Right lobe of liver (tissue), 4 donors: Measurements from ENCODE around the gene FOXK2.
A peak's percentile ranks its signal among the peaks of the same experiment; 100 is the strongest.

Experiments used
- CTCF ChIP-seq, 4 donors: fragments of 200-600 bp in 3 of 4; fragments of 450-650 bp in 1 of 4; IDR thresholded peaks; one replicate each; pipeline versions ENCODE4 v1.5.1 to v1.8.0; 2016 to 2022; ENCODE audit warnings: antibody characterized with exemption in 4 of 4, mild to moderate bottlenecking in 2 of 4
- POLR2A ChIP-seq: fragments of 450-650 bp; IDR thresholded peaks from one replicate; pipeline ENCODE4 v1.6.1; 2017; ENCODE audit warnings: antibody characterized with exemption, mild to moderate bottlenecking
- donor health status: DM: no; HTN: no; CAD: no.
- donor health status: DM: no; HTN: no; CAD: no.
- donor health status: DM: no; HTN: yes; CAD: no.

GRCh38 chr17:82528484-82529265 lies 9.1 kb downstream of the FOXK2 start:
- TF ChIP-seq POLR2A (no peak), CTCF (IDR thresholded peaks at IDR 0.05) (peak; percentile 58 to 74 (median 64))
